GM13977 (cell line): ENCODE data around the gene HHAT.

ENCODE experiments used
- DNase-seq: peaks from one replicate; pipeline ENCODE4 v3.0.0; 2012; ENCODE audit warnings: low spot score
- in situ Hi-C: fragments of 300-500 bp; cut with MboI; formaldehyde crosslinking; loops from one replicate; pipeline ENCODE4 v1.12.0; 2022; ENCODE audit warnings: low sequenced_read_pairs, low pct_unique_long_range_greater_than_20kb, mixed read lengths, inconsistent platforms; ENCODE audit not compliant: unreplicated experiment
- TF ChIP-seq, protein P1 (sequence below): IDR thresholded peaks from 2 replicates; pipeline ENCODE4 v1.5.1; 2012; ENCODE audit warnings: mild to moderate bottlenecking, control low read depth; ENCODE audit not compliant: insufficient read depth; ENCODE audit errors: extremely low read depth, missing control alignments

Gene HHAT

DNA sequence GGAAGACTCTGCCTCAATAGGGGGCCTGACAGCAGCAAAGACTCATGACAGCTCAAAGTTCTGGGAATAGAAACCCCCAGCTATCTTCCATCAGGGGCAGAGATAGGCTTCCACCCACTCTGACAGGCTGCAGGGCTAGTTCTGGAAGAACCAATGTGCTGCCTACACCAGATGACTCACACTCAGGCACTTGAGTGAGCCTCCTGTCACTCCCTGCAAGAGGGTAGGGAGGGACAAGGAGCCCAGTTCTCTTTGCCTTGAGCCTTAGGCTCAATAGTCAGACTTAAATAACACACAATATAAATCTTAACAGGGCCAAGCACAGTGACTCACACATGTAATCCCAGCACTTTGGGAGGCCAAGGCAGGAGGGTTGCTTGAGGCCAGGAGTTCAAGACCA, 386.4 kb downstream of the HHAT start:
- in situ Hi-C loops, result no loop called here
- TF ChIP-seq, protein P1, sequence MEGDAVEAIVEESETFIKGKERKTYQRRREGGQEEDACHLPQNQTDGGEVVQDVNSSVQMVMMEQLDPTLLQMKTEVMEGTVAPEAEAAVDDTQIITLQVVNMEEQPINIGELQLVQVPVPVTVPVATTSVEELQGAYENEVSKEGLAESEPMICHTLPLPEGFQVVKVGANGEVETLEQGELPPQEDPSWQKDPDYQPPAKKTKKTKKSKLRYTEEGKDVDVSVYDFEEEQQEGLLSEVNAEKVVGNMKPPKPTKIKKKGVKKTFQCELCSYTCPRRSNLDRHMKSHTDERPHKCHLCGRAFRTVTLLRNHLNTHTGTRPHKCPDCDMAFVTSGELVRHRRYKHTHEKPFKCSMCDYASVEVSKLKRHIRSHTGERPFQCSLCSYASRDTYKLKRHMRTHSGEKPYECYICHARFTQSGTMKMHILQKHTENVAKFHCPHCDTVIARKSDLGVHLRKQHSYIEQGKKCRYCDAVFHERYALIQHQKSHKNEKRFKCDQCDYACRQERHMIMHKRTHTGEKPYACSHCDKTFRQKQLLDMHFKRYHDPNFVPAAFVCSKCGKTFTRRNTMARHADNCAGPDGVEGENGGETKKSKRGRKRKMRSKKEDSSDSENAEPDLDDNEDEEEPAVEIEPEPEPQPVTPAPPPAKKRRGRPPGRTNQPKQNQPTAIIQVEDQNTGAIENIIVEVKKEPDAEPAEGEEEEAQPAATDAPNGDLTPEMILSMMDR, result no peak
- DNase-seq, result no peak

DNA sequence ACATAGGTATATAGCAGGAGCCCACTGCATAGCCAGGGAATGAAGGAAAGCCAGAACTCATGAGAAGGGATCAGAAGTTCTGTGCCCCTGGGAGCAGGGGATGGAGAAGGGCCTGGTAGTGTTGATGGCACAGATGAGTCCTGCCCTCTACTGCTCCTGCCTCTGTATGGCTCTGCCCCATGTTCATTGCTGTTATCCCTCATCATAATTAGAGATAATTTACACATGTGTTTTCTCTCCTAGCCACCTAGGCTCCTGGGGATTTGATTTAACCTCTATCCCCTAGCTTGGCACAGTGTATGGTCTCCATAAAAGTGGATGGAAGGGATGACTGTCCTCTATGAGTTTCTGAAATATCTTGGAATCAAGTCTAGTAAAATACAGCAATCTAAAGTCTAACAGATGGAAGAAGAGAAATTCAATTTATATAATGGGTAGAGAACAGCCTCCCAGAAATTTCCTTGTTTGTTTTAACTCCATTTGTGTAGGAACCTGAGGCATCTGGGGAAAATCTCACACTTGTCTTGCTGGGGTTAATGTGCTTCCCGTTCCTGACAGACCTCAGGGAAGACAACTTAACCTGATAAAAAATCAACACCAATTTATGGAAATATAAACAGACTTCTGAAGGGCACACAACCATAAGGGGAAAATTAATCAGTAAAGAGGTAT, 393.8 kb downstream of the HHAT start:
- TF ChIP-seq, protein P1, result no peak
- in situ Hi-C loops, result no loop called here
- DNase-seq, result no peak

DNA sequence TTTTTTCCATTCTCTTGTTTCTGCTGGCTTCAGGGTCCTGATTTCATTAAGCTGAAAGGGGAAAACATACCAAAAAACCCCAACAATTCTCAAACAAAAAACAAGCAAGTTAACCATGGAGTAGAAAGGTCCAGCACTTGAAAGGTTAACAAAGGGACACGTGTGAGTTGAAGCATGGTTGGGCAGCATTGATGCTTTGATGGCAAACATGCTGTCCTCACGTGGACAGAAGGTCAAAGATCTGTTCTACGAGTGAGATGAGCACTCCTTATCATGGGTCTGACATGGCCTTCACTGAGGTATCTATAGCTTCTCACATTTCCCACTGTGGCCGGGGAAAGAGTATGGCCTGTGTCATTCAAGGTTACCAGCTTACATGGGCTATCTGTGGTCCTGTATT, 394.9 kb downstream of the HHAT start:
- TF ChIP-seq, protein P1, result no peak
- in situ Hi-C loops, result no loop called here
- no peak for DNase-seq

DNA sequence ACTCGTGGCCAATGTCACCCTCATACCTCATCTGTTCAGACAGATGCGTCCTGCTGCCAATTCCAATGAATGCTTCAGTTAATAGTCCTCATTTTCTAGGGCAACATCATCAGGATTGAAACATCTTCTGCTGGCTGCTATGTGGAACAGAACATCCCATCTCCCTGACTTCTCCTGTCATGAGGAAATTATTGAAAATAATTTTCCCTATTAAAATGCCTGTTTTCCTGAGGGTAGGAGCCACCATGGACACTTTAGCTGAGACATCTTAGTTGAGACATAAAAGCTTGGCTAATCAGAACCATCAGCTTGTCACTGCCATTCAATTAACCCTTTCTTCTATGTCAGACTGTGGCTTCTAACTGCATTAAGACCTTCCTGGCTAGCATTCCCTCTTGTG, 396.1 kb downstream of the HHAT start:
- DNase-seq, result no peak
- in situ Hi-C loops, result no loop called here
- TF ChIP-seq, protein P1, result no peak
